Activated CD8-positive, alpha-beta T cell treated with anti-CD3 and anti-CD28 coated beads for 36 hours (primary cell): ENCODE results near the gene MYOZ3. TPM values are rescaled to one million over a fixed set of nuclear protein-coding genes. Genes with fewer than 3 reads are reported as not detected.

Experiments
- ATAC-seq: fragments of 200-7000 bp; cut with Tn5 transposase; one replicate; pipeline ENCODE4 v1.10.0; 2021; ENCODE audit warnings: mild to moderate bottlenecking, moderate library complexity
- CTCF ChIA-PET: fragments of 350-600 bp; sonication (Branson Sonifier 250); formaldehyde crosslinking; loops from one replicate; lab custom pipeline; 2021; ENCODE audit warnings: antibody characterized with exemption; lab: Charles Lee
- POLR2A ChIA-PET: fragments of 350-600 bp; sonication (Branson Sonifier 250); formaldehyde crosslinking; loops from one replicate; lab custom pipeline; 2021; ENCODE audit warnings: antibody characterized with exemption; lab: Charles Lee
- DNase-seq: peaks from one replicate; pipeline ENCODE4 v3.0.0-alpha.2; 2020
- H3K27ac Mint-ChIP-seq: one replicate; pipeline ENCODE4 v1.8.0; 2021; ENCODE audit warnings: mild to moderate bottlenecking, mixed read lengths
- H3K27me3 Mint-ChIP-seq: one replicate; pipeline ENCODE4 v1.8.0; 2021; ENCODE audit warnings: mixed read lengths
- H3K36me3 Mint-ChIP-seq: one replicate; pipeline ENCODE4 v1.8.0; 2021; ENCODE audit warnings: low read depth, mixed read lengths
- H3K4me1 Mint-ChIP-seq: one replicate; pipeline ENCODE4 v1.8.0; 2021; ENCODE audit warnings: low read depth, mixed read lengths
- H3K4me3 Mint-ChIP-seq: one replicate; pipeline ENCODE4 v1.8.0; 2021; ENCODE audit warnings: mild to moderate bottlenecking, moderate library complexity, mixed read lengths
- H3K9me3 Mint-ChIP-seq: one replicate; pipeline ENCODE4 v1.8.0; 2021; ENCODE audit warnings: mixed read lengths
- CTCF ChIP-seq: fragments of 200-600 bp; IDR thresholded peaks from one replicate; pipeline ENCODE4 v1.8.0; 2022; ENCODE audit warnings: antibody characterized with exemption, mild to moderate bottlenecking
- intact Hi-C: fragments of 100-400 bp; cut with micrococcal nuclease; formaldehyde crosslinking; loops from one replicate; pipeline ENCODE4 v1.10.0; 2022
- total RNA-seq, 2 experiments: library from RNA; stranded (reverse); gene quantifications; one replicate each; pipeline ENCODE4 v1.2.3, GENCODE V29; 2021

Gene MYOZ3
- total RNA-seq, 2 experiments from 2014 or later, result 0.11 to 0.20 TPM

- ChIA-PET POLR2A (no interaction called here), CTCF (interaction anchor here (1.2 to 2.1 kb wide), 3 partner anchors 12 to 99 kb away, joined by 4 to 9 read pairs (median 6); no protein-coding TSS in a partner anchor)
- no peak overlapping the region for H3K4me3 Mint-ChIP-seq
- intact Hi-C loops, result no loop called here
- no peak for TF ChIP-seq CTCF
- no peak for DNase-seq
- H3K9me3 Mint-ChIP-seq, result no peaks in the 10 kb centered on the region
- peaks cover 2% of the 10 kb centered on the region for H3K27me3 Mint-ChIP-seq
- no peaks in the 10 kb centered on the region for H3K4me1 Mint-ChIP-seq
- H3K36me3 Mint-ChIP-seq, result no peaks in the 10 kb centered on the region
- H3K27ac Mint-ChIP-seq, result no peak overlapping the region
- no peak for ATAC-seq
Measured at GRCh38 chr5:150644058-150644457, 17.0 kb upstream of the MYOZ3 start.

- ATAC-seq (no peak), DNase-seq (no peak)
- no peak overlapping the region for H3K4me3 Mint-ChIP-seq
- intact Hi-C loops, result no loop called here
- no peak overlapping the region for H3K27ac Mint-ChIP-seq
- H3K36me3 Mint-ChIP-seq, result no peaks in the 10 kb centered on the region
- POLR2A ChIA-PET, result interaction anchor here (0.5 kb wide), 1 partner anchor 16 kb away, joined by 4 read pairs; no protein-coding TSS in a partner anchor
- TF ChIP-seq CTCF, result no peak
- H3K27me3 Mint-ChIP-seq, result no peaks in the 10 kb centered on the region
- H3K9me3 Mint-ChIP-seq, result no peaks in the 10 kb centered on the region
- CTCF ChIA-PET, result interaction anchor here (1.2 to 2.1 kb wide), 3 partner anchors 12 to 100 kb away, joined by 4 to 9 read pairs (median 6); no protein-coding TSS in a partner anchor
- H3K4me1 Mint-ChIP-seq, result no peaks in the 10 kb centered on the region
Measured at GRCh38 chr5:150644514-150644913, 16.5 kb upstream of the MYOZ3 start.

- CTCF ChIA-PET, result interaction anchor here (2.1 kb wide), 1 partner anchor 101 kb away, joined by 9 read pairs; no protein-coding TSS in a partner anchor
Measured at GRCh38 chr5:150645070-150645700, 15.9 kb upstream of the MYOZ3 start.

GRCh38 chr5:150647275-150648251 lies 13.5 kb upstream of the MYOZ3 start:
- no peaks in the 10 kb centered on the region for H3K9me3 Mint-ChIP-seq
- POLR2A ChIA-PET, result no interaction called here
- ATAC-seq (no peak), DNase-seq (no peak)
- H3K27ac Mint-ChIP-seq, result no peak overlapping the region
- H3K4me3 Mint-ChIP-seq, result no peak overlapping the region
- intact Hi-C loops, result no loop called here
- no peaks in the 10 kb centered on the region for H3K36me3 Mint-ChIP-seq
- H3K4me1 Mint-ChIP-seq, result no peaks in the 10 kb centered on the region
- H3K27me3 Mint-ChIP-seq, result no peaks in the 10 kb centered on the region
- TF ChIP-seq CTCF, result no peak
- CTCF ChIA-PET, result no interaction called here

More at GRCh38 chr5:150645070-150645700, 15.9 kb upstream of the MYOZ3 start:
- Mint-ChIP-seq H3K36me3 (no peaks in the 10 kb centered on the region), H3K9me3 (no peaks in the 10 kb centered on the region), H3K27me3 (no peaks in the 10 kb centered on the region), H3K27ac (no peak overlapping the region), H3K4me1 (no peaks in the 10 kb centered on the region), H3K4me3 (no peak overlapping the region)
- intact Hi-C loops, result no loop called here
- DNase-seq (no peak), ATAC-seq (no peak)
- TF ChIP-seq CTCF, result no peak
- POLR2A ChIA-PET, result no interaction called here
